H54 (cell line): ENCODE data around the gene GNB5.

ENCODE experiments used
- DNase-seq: peaks from one replicate; pipeline ENCODE4 v3.0.0; 2011; ENCODE audit warnings: low spot score, mixed read lengths; ENCODE audit not compliant: insufficient read length
- FAIRE-seq: peaks from 3 replicates; lab custom pipeline; 2011; peaks lifted over from hg19 to GRCh38; lab: Jason Lieb, UNC
- POLR2A ChIP-seq: IDR thresholded peaks from 2 replicates; pipeline ENCODE4 v1.6.1; 2011; ENCODE audit warnings: low read depth, mild to moderate bottlenecking, low read length

Gene GNB5

DNA sequence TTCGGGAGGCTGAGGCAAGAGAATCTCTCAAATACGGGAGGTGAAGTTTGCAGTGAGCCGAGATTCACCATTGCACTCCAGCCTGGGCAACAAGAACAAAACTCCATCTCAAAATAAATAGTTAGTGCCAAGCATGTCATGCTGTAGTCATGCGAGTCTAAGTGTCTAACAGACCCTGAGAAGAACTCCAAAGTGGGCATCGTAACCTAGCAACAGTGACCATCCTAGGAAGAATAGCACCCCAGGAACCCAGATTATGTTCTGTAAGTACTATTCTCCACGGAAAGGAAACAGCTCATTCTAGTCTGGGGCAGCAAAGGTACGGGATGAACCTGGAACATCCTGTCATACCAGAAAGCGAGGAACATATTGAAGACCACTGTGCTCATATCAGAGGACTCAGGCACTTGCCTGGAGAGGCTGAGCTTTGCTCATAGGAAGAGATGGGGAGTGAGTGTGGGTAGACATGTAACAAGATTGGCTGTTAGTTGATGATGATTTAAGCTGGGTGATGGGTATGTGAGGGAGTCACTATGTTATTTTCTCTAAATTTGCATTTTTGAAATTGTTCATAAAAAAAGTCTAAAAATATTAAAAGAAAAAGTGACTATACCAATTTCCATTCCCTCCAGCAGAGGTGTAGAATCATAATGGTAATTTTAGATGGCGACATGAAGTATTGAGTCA, 110.3 kb downstream of the GNB5 start:
- no peak for DNase-seq
- TF ChIP-seq POLR2A = no peak
- no peak for FAIRE-seq

DNA sequence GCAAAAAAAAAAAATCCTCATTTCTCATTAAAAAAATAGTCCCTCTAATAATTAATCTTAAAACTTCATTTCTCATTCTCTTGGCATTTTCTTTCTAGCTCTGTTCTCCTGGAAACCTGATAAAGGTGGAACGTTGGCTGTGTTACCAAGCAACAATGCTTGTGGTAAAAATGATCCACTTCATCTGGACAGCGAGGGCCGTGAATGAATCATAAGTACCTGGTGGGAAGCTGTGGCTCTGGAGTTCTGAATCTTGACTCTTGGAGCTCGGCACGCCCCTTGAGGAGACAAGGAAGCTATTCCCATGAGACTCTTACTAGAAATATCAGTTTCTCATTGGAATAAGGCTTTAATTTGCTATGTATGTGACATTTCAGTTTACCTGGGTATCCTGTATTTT, 111.2 kb downstream of the GNB5 start:
- FAIRE-seq = no peak
- TF ChIP-seq POLR2A = no peak
- no peak for DNase-seq

DNA sequence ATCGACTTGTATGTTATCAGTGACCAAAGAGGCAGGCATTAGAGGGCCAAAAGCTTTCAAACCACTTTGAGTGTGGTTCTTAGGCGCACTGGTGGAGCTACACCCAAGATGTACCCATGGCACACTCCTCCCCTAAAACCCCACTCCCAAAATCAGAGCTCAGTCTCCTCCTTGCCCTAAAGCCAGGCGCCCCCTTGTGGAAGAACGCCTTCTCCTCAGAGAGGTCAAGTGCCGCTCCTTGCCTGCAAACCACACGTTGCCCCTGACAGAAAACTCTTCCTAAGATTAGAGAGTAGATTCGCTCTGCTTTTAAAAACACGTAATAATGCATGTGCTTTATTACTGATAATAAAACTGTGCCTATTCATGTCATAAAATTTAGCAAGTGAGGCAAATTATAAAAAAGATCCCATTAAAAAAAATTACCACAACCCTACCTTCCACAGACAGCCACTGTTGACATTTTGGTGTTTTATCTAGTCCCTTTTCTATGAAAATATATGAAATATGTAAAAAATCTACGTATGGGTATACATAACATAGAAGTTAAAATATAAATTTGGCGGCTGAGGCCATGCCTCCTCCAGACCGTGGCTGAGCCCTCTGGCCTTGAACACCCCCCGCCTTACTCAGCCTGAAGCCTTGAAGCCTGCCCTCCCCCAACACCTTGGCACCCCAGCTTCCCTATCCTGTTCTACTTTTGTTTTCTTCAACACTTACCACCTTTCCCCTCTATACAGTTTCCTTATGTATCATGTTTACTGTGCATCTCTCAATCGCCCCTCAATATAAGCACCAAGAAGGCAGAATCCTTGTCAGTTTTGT, 112.1 kb downstream of the GNB5 start:
- DNase-seq (no peak), FAIRE-seq (no peak)
- no peak for TF ChIP-seq POLR2A

DNA sequence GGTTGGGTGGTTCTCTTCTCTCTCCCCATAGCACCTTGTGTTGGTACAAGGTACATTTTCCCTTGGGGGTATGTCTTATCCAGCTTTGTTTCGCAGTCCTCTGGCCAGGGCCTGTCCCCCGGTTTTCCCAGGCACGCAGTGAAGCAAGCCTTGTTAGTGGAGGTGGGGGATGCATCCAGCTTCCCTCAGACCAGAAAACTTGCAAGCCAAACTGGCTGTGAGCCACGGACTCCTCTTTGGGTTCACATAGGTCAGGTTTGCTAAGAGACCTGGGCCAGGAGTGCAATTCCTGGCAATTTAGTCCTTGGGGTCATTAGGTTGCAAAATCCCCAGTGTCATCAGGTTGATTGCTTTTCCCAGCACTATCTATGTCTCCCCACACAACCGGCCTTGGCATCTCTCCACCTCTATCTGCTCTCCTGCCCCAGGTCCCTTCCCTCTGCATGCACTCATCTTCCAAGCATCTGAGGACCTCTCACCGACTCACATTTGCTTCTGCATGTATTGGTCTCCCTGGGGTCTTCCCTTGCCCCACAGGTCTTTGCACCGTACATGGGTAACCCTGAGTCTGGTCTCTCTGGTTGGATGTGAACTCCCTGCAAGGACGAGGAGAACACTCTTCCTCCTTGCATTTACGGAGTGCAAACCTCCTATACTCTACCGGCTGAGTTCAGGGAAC, 112.9 kb downstream of the GNB5 start:
- DNase-seq (no peak), FAIRE-seq (no peak)
- no peak for TF ChIP-seq POLR2A

DNA sequence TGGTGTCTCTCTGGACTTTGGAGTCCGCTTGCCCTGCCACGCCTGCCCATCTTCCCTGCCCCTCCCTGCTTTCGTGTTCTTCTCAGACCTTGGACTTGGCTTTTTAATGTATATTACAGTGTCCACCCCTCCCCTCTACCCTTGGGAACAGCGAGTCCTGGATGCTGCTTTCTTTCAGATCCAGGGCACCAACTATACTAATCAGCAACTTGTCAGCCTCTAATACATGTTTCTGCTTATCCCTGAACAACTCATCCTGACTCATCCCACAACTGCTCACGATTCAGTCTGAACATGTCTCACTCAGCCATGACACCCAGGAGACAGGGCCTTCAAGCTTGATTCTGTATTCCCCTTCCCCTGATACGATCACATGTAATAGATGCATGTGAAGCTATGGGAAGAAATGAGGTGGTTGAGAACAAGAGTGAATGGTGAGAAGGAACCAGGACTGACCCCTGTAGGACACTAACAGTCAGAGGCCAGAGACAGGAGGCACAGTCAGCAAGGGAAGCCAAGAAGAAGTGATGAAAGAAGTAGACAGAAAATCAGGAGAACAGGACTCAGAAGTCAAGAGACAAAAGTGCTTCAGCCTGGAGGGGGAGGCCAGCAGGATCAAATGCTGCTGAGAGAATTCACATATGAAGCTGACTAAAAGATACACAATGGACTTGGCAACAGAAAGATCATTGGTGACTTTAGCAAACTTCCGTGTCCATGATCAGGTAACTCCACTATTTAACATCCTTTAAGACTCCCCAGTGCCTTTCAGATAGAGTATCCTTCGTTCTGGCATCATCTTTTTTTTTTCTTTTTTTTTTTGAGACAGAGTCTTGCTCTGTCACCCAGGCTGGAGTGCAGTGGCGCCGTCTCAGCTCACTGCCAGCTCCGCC, 114.1 kb downstream of the GNB5 start:
- TF ChIP-seq POLR2A = no peak
- FAIRE-seq (no peak), DNase-seq (peak; percentile 35)

DNA sequence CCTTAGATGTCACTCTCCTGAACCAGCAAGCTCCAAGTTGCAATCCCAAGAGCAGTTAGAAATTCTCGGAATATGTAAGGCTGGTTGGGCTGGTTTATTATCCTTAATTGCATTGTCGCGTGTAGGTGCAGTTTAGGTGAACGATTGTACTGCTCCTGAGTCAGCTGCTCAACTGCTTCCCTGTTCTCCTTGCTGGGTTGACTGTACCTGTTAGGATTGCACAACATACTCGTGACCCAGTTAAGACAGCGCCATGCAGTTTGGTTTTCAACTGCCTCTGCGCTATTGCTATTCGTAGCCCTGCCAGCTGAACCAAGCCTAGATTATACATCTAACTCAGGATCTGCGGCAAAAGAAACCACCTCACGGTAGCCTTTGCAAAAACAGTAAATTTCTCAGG, 119.6 kb downstream of the GNB5 start:
- DNase-seq (no peak), FAIRE-seq (no peak)
- TF ChIP-seq POLR2A = no peak

DNA sequence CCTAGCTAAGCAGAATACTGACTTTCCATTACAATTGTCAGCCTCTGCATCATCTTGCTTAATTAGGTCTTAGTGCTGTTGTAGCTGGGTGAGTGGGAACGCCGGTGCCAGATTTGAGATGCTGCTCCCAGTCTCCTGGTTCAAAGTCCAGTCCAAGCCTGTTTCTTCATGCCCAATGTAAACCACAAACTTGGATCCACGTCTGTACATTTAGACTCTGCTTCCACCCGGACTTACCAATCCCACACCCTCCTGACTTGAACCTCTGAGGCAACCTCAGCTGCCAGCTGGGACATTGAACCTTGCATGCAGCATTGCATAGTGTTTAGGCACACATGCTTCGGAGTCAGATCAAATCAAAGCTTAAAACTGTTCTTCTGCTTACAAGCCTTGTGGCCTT, 121.6 kb downstream of the GNB5 start:
- TF ChIP-seq POLR2A = no peak
- FAIRE-seq (no peak), DNase-seq (no peak)

DNA sequence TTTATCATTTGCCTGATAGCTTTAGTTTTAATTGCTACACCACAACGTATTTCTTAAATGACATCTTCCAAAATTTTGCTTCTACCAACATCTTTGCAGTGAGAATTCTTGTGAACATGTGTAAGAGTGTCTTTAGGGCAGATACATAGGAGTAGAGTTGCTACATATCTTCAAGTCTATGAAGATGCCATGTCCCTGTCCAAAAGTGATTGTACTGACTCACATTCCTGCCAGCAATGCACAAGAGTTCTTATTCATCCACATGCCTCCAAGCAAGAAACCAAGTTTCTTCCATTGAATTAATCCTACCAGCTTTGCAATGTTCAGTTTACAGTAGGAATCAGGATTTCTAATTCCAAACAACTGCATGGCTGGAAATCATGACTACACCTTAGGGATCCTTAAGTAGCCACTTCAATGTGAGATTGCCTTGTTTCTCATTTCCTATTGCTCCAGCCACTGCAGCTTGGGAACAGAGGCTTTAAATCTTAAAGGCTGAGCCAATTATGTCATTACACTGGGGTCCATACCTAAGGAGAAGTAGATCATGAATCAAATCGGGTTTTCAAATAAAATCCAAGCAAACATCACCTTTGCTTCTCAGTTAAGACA, 123.1 kb downstream of the GNB5 start:
- DNase-seq = no peak
- TF ChIP-seq POLR2A = no peak

DNA sequence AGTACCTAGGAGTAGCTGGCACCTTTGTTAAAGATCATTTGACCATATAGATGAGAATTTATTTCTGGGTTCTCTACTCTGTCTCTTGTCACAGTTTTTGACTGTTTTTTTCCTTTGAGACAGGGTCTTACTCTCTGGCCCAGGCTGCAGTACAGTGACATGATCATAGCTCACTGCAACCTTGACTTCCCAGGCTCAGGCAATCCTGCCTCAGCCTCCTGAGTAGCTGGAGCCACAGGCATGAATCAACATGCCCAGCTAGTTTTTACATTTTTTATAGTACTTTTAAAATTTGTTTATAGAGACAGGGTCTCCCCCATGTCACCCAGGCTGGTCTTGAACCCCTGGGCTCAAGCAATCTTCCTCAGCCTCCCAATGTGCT, 123.7 kb downstream of the GNB5 start:
- no peak for FAIRE-seq
- no peak for DNase-seq
- no peak for TF ChIP-seq POLR2A

More for the DNA sequence above, 123.1 kb downstream of the GNB5 start:
- no peak for FAIRE-seq

DNA sequence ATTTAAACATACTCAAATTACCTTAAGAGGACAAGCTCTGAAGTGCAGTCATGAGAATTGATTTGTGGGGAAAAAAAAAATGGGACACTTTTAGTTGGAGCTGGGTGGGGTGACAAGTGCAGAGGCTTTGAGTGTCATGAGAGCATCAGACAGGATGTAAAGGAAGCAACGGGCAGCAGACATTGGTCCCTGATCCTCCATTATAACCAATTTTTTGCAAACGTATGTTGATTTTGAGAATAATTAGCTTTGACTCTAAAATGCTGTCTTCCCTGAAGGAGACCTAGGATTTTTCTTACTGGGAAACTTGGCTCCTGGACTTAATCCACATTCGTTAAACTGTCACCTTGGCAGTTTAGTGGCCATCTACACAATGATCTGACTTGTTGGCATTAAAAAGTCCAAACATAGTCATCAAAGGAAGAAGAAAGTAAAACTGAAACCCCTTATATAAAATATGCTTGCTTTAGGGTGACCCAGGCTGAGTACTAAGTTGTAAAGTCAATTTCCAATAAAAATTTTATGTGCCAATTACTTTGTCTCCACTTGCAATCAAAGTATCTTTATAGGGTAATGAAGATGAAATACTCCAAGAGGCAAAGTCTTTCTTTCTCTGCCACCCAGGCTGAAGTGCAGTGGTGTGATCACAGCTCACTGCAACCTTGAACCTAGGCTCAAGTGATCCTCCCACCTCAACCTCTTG, 124.2 kb downstream of the GNB5 start:
- TF ChIP-seq POLR2A = no peak
- no peak for FAIRE-seq
- no peak for DNase-seq
